Endodermal cell (in vitro differentiated cells): ENCODE data around the gene CACNA2D1. TPM values are rescaled to one million over a fixed set of nuclear protein-coding genes. Genes with fewer than 3 reads are reported as not detected.

Experiments
- DNase-seq: peaks from one replicate; pipeline ENCODE4 v3.0.0-alpha.2; 2017
- H3K27ac ChIP-seq: 2 replicates; pipeline ENCODE4 v1.5.1; 2013; ENCODE audit warnings: mild to moderate bottlenecking, low read depth, low read length, moderate library complexity
- H3K27me3 ChIP-seq: 2 replicates; pipeline ENCODE4 v1.6.1; 2013; ENCODE audit warnings: mild to moderate bottlenecking, low read length, moderate library complexity; ENCODE audit not compliant: insufficient read depth, control insufficient read depth, poor library complexity, severe bottlenecking
- H3K36me3 ChIP-seq: 2 replicates; pipeline ENCODE4 v1.7.0; 2013; ENCODE audit warnings: mild to moderate bottlenecking, low read length, moderate library complexity; ENCODE audit not compliant: control insufficient read depth, insufficient read depth
- H3K4me1 ChIP-seq: one replicate; pipeline ENCODE4 v1.7.0; 2013; ENCODE audit warnings: low read length; ENCODE audit not compliant: control insufficient read depth, insufficient read depth
- H3K4me3 ChIP-seq: 2 replicates; pipeline ENCODE4 v1.5.1; 2013; ENCODE audit warnings: mild to moderate bottlenecking, low read length, moderate library complexity
- H3K9ac ChIP-seq: 2 replicates; pipeline ENCODE4 v1.6.1; 2013; ENCODE audit warnings: mild to moderate bottlenecking, low read length, moderate library complexity; ENCODE audit not compliant: poor library complexity, severe bottlenecking; ENCODE audit errors: extremely low read depth
- H3K9me3 ChIP-seq: 2 replicates; pipeline ENCODE4 v1.6.1; 2013; ENCODE audit warnings: mild to moderate bottlenecking, low read length, moderate library complexity; ENCODE audit not compliant: control insufficient read depth
- H3K27ac Mint-ChIP-seq: 2 replicates; pipeline ENCODE4 v1.8.0; 2020; ENCODE audit warnings: mixed read lengths
- H3K27me3 Mint-ChIP-seq: 2 replicates; pipeline ENCODE4 v1.8.0; 2021; ENCODE audit warnings: mild to moderate bottlenecking, mixed read lengths; ENCODE audit not compliant: insufficient read depth
- H3K36me3 Mint-ChIP-seq: 2 replicates; pipeline ENCODE4 v1.8.0; 2020; ENCODE audit warnings: low read depth, mixed read lengths
- H3K4me1 Mint-ChIP-seq: 2 replicates; pipeline ENCODE4 v1.8.0; 2020; ENCODE audit warnings: mixed read lengths
- H3K4me3 Mint-ChIP-seq: 2 replicates; pipeline ENCODE4 v1.8.0; 2020; ENCODE audit warnings: mild to moderate bottlenecking, moderate library complexity, mixed read lengths
- H3K9me3 Mint-ChIP-seq: 2 replicates; pipeline ENCODE4 v1.8.0; 2020; ENCODE audit warnings: mild to moderate bottlenecking, mixed read lengths
- WGBS, 2 experiments: methylation state at CpG; one replicate each; pipeline versions ENCODE4 v1.1.5 to v1.1.7; 2013; ENCODE audit warnings: missing lambda C conversion rate in 2 of 2, mixed read lengths in 1 of 2; ENCODE audit not compliant: insufficient coverage in 1 of 2, insufficient read length in 1 of 2; 5-methylcytosine and 5-hydroxymethylcytosine counted together
- total RNA-seq, 2 donors: library from RNA; stranded (reverse); fragmentation: NEBNext Ultra II Directional in 1 of 2; extraction: Animal tissue kit (Norgen Biotek cat#: 25700) in 1 of 2; gene quantifications; 2 replicates in 1 of 2; 3 replicates in 1 of 2; pipeline ENCODE4 v1.2.1, GENCODE V29; 2021
- TF ChIP-seq, protein P1 (sequence below): fragments of 200-600 bp; sonication (generic); conservative IDR thresholded peaks from 2 replicates; pipeline ENCODE4 v1.5.0; 2021; ENCODE audit warnings: antibody characterized with exemption, mild to moderate bottlenecking

The CACNA2D1 gene
- total RNA-seq, 2 donors from 2014 or later: 16.9 to 26.8 TPM

DNA sequence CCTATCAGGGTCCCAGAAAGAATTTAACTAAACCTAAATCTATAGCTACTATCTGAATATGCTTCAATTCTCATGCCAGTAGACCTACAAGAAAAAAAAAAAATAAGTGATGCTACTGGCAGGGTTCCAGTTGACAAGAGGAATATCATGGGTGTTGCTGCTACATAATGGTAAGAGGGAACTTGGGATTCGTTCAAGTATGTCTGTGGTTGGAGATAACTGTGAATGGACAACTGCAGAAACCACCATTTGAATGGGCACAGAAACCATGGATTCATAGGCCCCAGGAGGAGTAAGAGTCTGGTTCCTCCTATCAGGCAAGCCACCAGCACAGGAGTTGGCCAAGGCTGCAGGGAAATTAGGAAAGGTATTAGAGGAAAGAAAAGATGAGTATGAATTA lies 386.1 kb downstream of the CACNA2D1 start:
- Mint-ChIP-seq H3K27me3 (no peaks in the 10 kb centered on the region), H3K4me3 (no peak overlapping the region), H3K9me3 (no peaks in the 10 kb centered on the region), H3K4me1 (no peaks in the 10 kb centered on the region), H3K36me3 (peaks cover 10% of the 10 kb centered on the region), H3K27ac (no peak overlapping the region)
- TF ChIP-seq, protein P1, sequence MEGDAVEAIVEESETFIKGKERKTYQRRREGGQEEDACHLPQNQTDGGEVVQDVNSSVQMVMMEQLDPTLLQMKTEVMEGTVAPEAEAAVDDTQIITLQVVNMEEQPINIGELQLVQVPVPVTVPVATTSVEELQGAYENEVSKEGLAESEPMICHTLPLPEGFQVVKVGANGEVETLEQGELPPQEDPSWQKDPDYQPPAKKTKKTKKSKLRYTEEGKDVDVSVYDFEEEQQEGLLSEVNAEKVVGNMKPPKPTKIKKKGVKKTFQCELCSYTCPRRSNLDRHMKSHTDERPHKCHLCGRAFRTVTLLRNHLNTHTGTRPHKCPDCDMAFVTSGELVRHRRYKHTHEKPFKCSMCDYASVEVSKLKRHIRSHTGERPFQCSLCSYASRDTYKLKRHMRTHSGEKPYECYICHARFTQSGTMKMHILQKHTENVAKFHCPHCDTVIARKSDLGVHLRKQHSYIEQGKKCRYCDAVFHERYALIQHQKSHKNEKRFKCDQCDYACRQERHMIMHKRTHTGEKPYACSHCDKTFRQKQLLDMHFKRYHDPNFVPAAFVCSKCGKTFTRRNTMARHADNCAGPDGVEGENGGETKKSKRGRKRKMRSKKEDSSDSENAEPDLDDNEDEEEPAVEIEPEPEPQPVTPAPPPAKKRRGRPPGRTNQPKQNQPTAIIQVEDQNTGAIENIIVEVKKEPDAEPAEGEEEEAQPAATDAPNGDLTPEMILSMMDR: no peak
- H3K9ac ChIP-seq: no peak overlapping the region
- H3K27me3 ChIP-seq: no peaks in the 10 kb centered on the region
- no peaks in the 10 kb centered on the region for H3K36me3 ChIP-seq
- no peak for DNase-seq
- H3K27ac ChIP-seq: no peak overlapping the region
- 89 to 91% methylated on average over 1 of the region's 1 CpG for WGBS, 2 experiments
- no peak overlapping the region for H3K4me3 ChIP-seq
- no peaks in the 10 kb centered on the region for H3K9me3 ChIP-seq
- H3K4me1 ChIP-seq: no peaks in the 10 kb centered on the region

DNA sequence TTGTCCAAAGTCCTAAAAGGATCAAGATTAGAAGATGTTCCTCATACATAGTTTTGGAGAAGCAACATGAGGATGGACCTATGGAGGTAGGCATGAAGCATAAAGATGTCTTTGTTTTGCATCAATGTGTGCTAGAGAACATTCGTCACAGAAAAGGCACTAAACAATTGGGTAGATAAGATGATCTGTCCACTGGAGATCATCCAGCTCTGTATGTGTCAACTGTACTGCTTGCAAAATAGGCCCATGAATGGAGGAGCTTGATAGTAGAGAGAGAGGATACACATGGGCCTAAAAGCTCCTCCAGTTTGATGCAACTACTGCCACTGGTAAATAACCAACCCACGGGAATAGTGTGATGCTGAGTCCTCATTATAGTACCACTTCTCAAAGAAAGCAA lies 387.3 kb downstream of the CACNA2D1 start:
- TF ChIP-seq, protein P1: no peak
- Histone ChIP-seq H3K9ac (no peak overlapping the region), H3K4me3 (no peak overlapping the region), H3K27ac (no peak overlapping the region), H3K36me3 (no peaks in the 10 kb centered on the region), H3K27me3 (no peaks in the 10 kb centered on the region), H3K4me1 (no peaks in the 10 kb centered on the region), H3K9me3 (no peaks in the 10 kb centered on the region)
- no peaks in the 10 kb centered on the region for H3K4me1 Mint-ChIP-seq
- DNase-seq: no peak
- H3K27me3 Mint-ChIP-seq: no peaks in the 10 kb centered on the region
- H3K27ac Mint-ChIP-seq: no peak overlapping the region
- 96 to 100% methylated on average over 1 to 2 of the region's 2 CpGs for WGBS, 2 experiments
- peaks cover 10% of the 10 kb centered on the region for H3K36me3 Mint-ChIP-seq
- H3K9me3 Mint-ChIP-seq: no peaks in the 10 kb centered on the region
- H3K4me3 Mint-ChIP-seq: no peak overlapping the region

DNA sequence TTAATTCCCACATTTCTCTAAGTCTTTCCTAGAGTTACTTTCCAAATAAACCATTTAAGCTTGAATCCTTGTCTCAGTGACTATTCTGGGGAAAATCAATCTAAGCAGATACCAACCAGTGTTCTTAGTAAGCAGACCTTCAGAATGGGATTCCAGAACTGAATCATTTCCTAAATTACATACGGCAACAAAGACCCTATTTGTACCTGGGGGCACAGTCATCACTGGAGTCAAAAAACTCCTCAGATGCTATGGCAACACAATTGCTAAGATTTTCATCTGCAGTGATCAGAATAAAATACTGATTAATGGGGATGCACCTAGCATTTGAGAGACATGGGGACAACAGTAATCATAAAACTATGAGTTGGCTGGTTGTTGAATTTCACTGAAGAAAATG lies 389.0 kb downstream of the CACNA2D1 start:
- no peaks in the 10 kb centered on the region for H3K9me3 Mint-ChIP-seq
- H3K4me3 Mint-ChIP-seq: no peak overlapping the region
- no peak overlapping the region for H3K4me3 ChIP-seq
- H3K9ac ChIP-seq: no peak overlapping the region
- 97 to 100% methylated on average over 1 of the region's 1 CpG for WGBS, 2 experiments
- no peak overlapping the region for H3K27ac ChIP-seq
- H3K36me3 ChIP-seq: no peaks in the 10 kb centered on the region
- TF ChIP-seq, protein P1: no peak
- H3K27me3 ChIP-seq: no peaks in the 10 kb centered on the region
- no peak for DNase-seq
- peaks cover 8% of the 10 kb centered on the region for H3K36me3 Mint-ChIP-seq
- H3K27ac Mint-ChIP-seq: no peak overlapping the region
- no peaks in the 10 kb centered on the region for H3K27me3 Mint-ChIP-seq
- peaks cover 7% of the 10 kb centered on the region for H3K4me1 ChIP-seq
- H3K9me3 ChIP-seq: no peaks in the 10 kb centered on the region
- H3K4me1 Mint-ChIP-seq: peaks cover 10% of the 10 kb centered on the region
